ENCODE results near the gene CPSF3. TPM values are rescaled to one million over a fixed set of nuclear protein-coding genes. Genes with fewer than 3 reads are reported as not detected.
"Not testable (repeated sequence)": the region's sequence is repeated elsewhere in the genome, so short reads cannot be mapped to it uniquely, and the experiment has no call there.

Gene CPSF3
- total RNA-seq, 2 donors from 2014 or later = 75.0 to 85.2 TPM

- Histone ChIP-seq H3K9ac (ENCODE audit: extremely low read depth, low read length, poor library complexity, severe bottlenecking) (no peak overlapping the region), H3K27ac (ENCODE audit: low read depth, low read length) (no peak overlapping the region), H3K4me3 (ENCODE audit: low read length) (no peak overlapping the region), H3K36me3 (ENCODE audit: control insufficient read depth, insufficient read depth, low read length) (no peaks in the 10 kb centered on the region), H3K4me1 (ENCODE audit: control insufficient read depth, insufficient read depth, low read length) (peaks cover 5% of the 10 kb centered on the region), H3K27me3 (ENCODE audit: control insufficient read depth, insufficient read depth, low read length, poor library complexity, severe bottlenecking) (no peaks in the 10 kb centered on the region), H3K9me3 (ENCODE audit: control insufficient read depth, low read length) (no peaks in the 10 kb centered on the region)
- H3K9me3 Mint-ChIP-seq = no peaks in the 10 kb centered on the region
- H3K36me3 Mint-ChIP-seq (ENCODE audit: low read depth) = no peaks in the 10 kb centered on the region
- no peak overlapping the region for H3K4me3 Mint-ChIP-seq
- DNase-seq = peak; percentile 32
- WGBS, 2 experiments (ENCODE audit: insufficient coverage in 1 of 2, insufficient read length in 1 of 2) = 95% methylated on average over 13 to 14 of the region's 14 CpGs
- H3K27me3 Mint-ChIP-seq (ENCODE audit: insufficient read depth) = no peaks in the 10 kb centered on the region
- H3K27ac Mint-ChIP-seq = no peak overlapping the region
- TF ChIP-seq, protein P1, sequence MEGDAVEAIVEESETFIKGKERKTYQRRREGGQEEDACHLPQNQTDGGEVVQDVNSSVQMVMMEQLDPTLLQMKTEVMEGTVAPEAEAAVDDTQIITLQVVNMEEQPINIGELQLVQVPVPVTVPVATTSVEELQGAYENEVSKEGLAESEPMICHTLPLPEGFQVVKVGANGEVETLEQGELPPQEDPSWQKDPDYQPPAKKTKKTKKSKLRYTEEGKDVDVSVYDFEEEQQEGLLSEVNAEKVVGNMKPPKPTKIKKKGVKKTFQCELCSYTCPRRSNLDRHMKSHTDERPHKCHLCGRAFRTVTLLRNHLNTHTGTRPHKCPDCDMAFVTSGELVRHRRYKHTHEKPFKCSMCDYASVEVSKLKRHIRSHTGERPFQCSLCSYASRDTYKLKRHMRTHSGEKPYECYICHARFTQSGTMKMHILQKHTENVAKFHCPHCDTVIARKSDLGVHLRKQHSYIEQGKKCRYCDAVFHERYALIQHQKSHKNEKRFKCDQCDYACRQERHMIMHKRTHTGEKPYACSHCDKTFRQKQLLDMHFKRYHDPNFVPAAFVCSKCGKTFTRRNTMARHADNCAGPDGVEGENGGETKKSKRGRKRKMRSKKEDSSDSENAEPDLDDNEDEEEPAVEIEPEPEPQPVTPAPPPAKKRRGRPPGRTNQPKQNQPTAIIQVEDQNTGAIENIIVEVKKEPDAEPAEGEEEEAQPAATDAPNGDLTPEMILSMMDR (conservative IDR thresholded peaks at IDR 0.05) = no peak
- peaks cover 13% of the 10 kb centered on the region for H3K4me1 Mint-ChIP-seq
These were observed 26.3 kb upstream of the CPSF3 start for GRCh38 chr2:9397201-9397600.

DNA sequence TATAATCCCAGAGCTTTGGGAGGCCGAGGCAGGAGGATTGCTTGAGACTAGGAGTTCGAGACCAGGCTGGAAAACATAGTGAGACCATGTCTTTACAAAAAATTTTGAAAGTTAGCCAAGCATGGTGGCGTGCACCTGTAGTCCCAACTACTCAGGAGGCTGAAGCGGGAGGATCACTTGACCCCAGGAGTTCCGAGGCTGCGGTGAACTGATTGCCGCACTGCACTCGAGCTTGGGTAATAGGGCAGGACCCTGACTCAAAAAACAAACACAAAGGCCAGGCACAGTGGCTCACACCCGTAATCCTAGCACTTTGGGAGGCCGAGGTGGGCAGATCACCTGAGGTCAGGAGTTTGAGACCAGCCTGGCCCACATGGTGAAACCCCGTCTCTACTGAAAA, 25.2 kb upstream of the CPSF3 start:
- H3K27me3 Mint-ChIP-seq (ENCODE audit: insufficient read depth); H3K27ac Mint-ChIP-seq; H3K4me3 ChIP-seq (ENCODE audit: low read length); H3K36me3 Mint-ChIP-seq (ENCODE audit: low read depth); H3K27me3 ChIP-seq (ENCODE audit: control insufficient read depth, insufficient read depth, low read length, poor library complexity, severe bottlenecking); H3K9ac ChIP-seq (ENCODE audit: extremely low read depth, low read length, poor library complexity, severe bottlenecking); H3K4me3 Mint-ChIP-seq; H3K9me3 Mint-ChIP-seq; H3K27ac ChIP-seq (ENCODE audit: low read depth, low read length); H3K9me3 ChIP-seq (ENCODE audit: control insufficient read depth, low read length); H3K4me1 ChIP-seq (ENCODE audit: control insufficient read depth, insufficient read depth, low read length); H3K36me3 ChIP-seq (ENCODE audit: control insufficient read depth, insufficient read depth, low read length); H3K4me1 Mint-ChIP-seq: not testable (repeated sequence)
- DNase-seq = peak; percentile 30
- 92 to 95% methylated on average over 11 of the region's 11 CpGs for WGBS, 2 experiments (ENCODE audit: insufficient coverage in 1 of 2, insufficient read length in 1 of 2)

GRCh38 chr2:9398881-9399780, 24.3 kb upstream of the CPSF3 start:
- TF ChIP-seq, protein P1 (conservative IDR thresholded peaks at IDR 0.05) = no peak
- no peaks in the 10 kb centered on the region for H3K27me3 ChIP-seq (ENCODE audit: control insufficient read depth, insufficient read depth, low read length, poor library complexity, severe bottlenecking)
- DNase-seq = peak; percentile 43
- H3K27me3 Mint-ChIP-seq (ENCODE audit: insufficient read depth) = no peaks in the 10 kb centered on the region
- H3K9me3 Mint-ChIP-seq = no peaks in the 10 kb centered on the region
- H3K4me3 ChIP-seq (ENCODE audit: low read length) = no peak overlapping the region
- H3K9ac ChIP-seq (ENCODE audit: extremely low read depth, low read length, poor library complexity, severe bottlenecking) = no peak overlapping the region
- no peaks in the 10 kb centered on the region for H3K9me3 ChIP-seq (ENCODE audit: control insufficient read depth, low read length)
- no peaks in the 10 kb centered on the region for H3K4me1 ChIP-seq (ENCODE audit: control insufficient read depth, insufficient read depth, low read length)
- no peaks in the 10 kb centered on the region for H3K36me3 Mint-ChIP-seq (ENCODE audit: low read depth)
- no peak overlapping the region for H3K27ac Mint-ChIP-seq
- no peak overlapping the region for H3K4me3 Mint-ChIP-seq
- peak overlapping the region; percentile 51 for H3K27ac ChIP-seq (ENCODE audit: low read depth, low read length)
- 92 to 94% methylated on average over 14 to 20 of the region's 20 CpGs for WGBS, 2 experiments (ENCODE audit: insufficient coverage in 1 of 2, insufficient read length in 1 of 2)
- no peaks in the 10 kb centered on the region for H3K4me1 Mint-ChIP-seq
- H3K36me3 ChIP-seq (ENCODE audit: control insufficient read depth, insufficient read depth, low read length) = peaks cover 5% of the 10 kb centered on the region

Data from endodermal cell (in vitro differentiated cells).